ENCODE results near the gene CSH2. TPM values are rescaled to one million over a fixed set of nuclear protein-coding genes. Genes with fewer than 3 reads are reported as not detected.
"Not testable (repeated sequence)": the region's sequence is repeated elsewhere in the genome, so short reads cannot be mapped to it uniquely, and the experiment has no call there.

CSH2 gene
- total and polyA plus RNA-seq, 2 of the 8 experiments (the other 6 are each of a cell fraction or from before 2014, with no cell fraction given) = 0.43 TPM; not detected in 1

DNA sequence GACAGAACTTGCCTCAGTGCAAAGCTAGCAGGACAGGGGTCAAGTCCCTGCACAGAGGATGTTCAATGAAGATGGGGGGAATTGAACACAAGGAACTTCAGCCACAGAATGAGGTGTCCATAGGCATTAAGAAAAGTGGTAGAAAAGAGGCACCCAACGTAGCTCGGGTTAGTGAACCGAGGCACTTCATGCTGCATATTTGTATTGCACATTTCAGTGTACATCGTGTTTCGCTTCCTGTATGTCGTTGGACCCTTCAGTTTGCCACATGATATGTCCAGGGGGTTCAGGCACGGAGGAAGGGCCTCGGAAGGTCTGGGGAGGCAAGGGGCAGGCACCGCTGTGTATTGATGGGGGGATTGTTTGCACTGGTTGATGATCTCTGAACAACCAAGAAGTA is 4.9 kb upstream of the CSH2 start:
- H3K27ac ChIP-seq (ENCODE audit: low read depth, low read length); H4K8ac ChIP-seq (ENCODE audit: extremely low read depth, insufficient read depth, low read length); H4K91ac ChIP-seq (replicated peaks; ENCODE audit: insufficient read length, low read length); H4K20me1 ChIP-seq (replicated peaks in 1 of 2; ENCODE audit: control insufficient read depth in 1 of 2, insufficient read depth in 2 of 2, low read length in 2 of 2); POLR2A ChIA-PET (ENCODE audit: partially characterized antibody); DNase-seq (ENCODE audit: low read depth in 1 of 2, low spot score in 2 of 2); H3K4ac ChIP-seq (replicated peaks; ENCODE audit: insufficient read length, low read depth, low read length); H2BK120ac ChIP-seq (replicated peaks; ENCODE audit: low read depth, low read length); FAIRE-seq; H3K23ac ChIP-seq (ENCODE audit: insufficient read length); H2AK5ac ChIP-seq (ENCODE audit: low read depth, low read length); H2BK20ac ChIP-seq (ENCODE audit: low read length); H3K27me3 ChIP-seq (replicated peaks in 1 of 4; ENCODE audit: control insufficient read depth in 3 of 4, extremely low read depth in 1 of 4, insufficient read depth in 3 of 4, low read length in 3 of 4); H3K4me3 ChIP-seq (ENCODE audit: extremely low read depth in 1 of 4, insufficient read depth in 2 of 4, low read depth in 3 of 4, low read length in 4 of 4); H2BK15ac ChIP-seq (ENCODE audit: low read length); H2BK5ac ChIP-seq (ENCODE audit: low read depth, low read length); H3K4me2 ChIP-seq (ENCODE audit: insufficient read depth in 1 of 2, low read depth in 2 of 2, low read length in 2 of 2); H2BK12ac ChIP-seq (ENCODE audit: low read depth, low read length); H3K79me2 ChIP-seq (ENCODE audit: control insufficient read depth in 1 of 2, insufficient read depth in 2 of 2, low read length in 2 of 2); H3K9me3 ChIP-seq (ENCODE audit: insufficient read depth in 2 of 2, low read depth in 1 of 2, low read length in 1 of 2); H3K36me3 ChIP-seq (ENCODE audit: control insufficient read depth in 2 of 4, insufficient read depth in 4 of 4, low read length in 3 of 4); H2AFZ ChIP-seq (ENCODE audit: low read length); H3K9ac ChIP-seq (replicated peaks in 1 of 4; ENCODE audit: extremely low read depth in 1 of 4, low read depth in 3 of 4, low read length in 3 of 4); H4K5ac ChIP-seq (ENCODE audit: insufficient read length, low read depth, low read length); H3K56ac ChIP-seq (replicated peaks; ENCODE audit: insufficient read length, low read depth, low read length); H3K14ac ChIP-seq (ENCODE audit: insufficient read length); H3K79me1 ChIP-seq (ENCODE audit: low read depth, low read length); H3K18ac ChIP-seq (ENCODE audit: extremely low read depth, low read length); H3K23me2 ChIP-seq (ENCODE audit: low read depth, low read length): not testable (repeated sequence)
- WGBS, 2 experiments (ENCODE audit: extremely low coverage in 1 of 2, insufficient coverage in 1 of 2, insufficient read length in 1 of 2, insufficient replicate concordance in 2 of 2, low coverage in 1 of 2, low lambda C conversion rate in 2 of 2, missing lambda C conversion rate in 1 of 2) = 94% methylated on average over 9 of the region's 9 CpGs; no CpG with 5 or more reads in 1 of the 2 experiments
- CTCF ChIA-PET (ENCODE audit: partially characterized antibody) = interaction anchor here (1.0 to 3.8 kb wide), 6 partner anchors 9 to 40 kb away, joined by 3 to 27 read pairs (median 6); partner anchors contain the start of genes CSHL1 and GH1
- peaks cover 3 to 15% (median 8%) of the 10 kb centered on the region in 4 experiments for H3K4me1 ChIP-seq (replicated peaks in 1 of 4; ENCODE audit: control insufficient read depth in 3 of 4, insufficient read depth in 4 of 4, low read length in 3 of 4)

DNA sequence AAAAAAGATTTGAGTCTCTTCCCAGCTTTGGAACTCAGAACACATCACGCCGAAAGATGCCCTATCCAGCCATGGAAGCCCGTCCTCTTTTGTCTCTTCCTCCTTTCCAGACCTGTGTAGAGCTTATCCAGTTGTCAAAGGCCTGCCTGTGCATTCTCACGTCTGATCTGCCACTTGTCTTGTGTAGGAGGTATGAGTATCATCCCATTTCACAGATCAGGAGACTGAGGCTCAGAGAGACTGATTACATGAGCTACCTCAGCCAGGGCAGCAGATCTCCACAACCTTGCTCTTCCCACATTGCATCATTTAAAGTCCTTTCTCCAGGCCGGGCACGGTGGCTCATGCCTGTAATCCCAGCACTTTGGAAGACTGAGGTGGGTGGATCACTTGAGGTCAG is 1.2 kb upstream of the CSH2 start:
- not testable (repeated sequence) for H3K14ac ChIP-seq (ENCODE audit: insufficient read length); H3K4me2 ChIP-seq (ENCODE audit: insufficient read depth in 1 of 2, low read depth in 2 of 2, low read length in 2 of 2); FAIRE-seq; H4K8ac ChIP-seq (ENCODE audit: extremely low read depth, insufficient read depth, low read length); H2BK120ac ChIP-seq (replicated peaks; ENCODE audit: low read depth, low read length); H3K9ac ChIP-seq (replicated peaks in 1 of 4; ENCODE audit: extremely low read depth in 1 of 4, low read depth in 3 of 4, low read length in 3 of 4); H2BK20ac ChIP-seq (ENCODE audit: low read length); H3K23me2 ChIP-seq (ENCODE audit: low read depth, low read length); H3K23ac ChIP-seq (ENCODE audit: insufficient read length); H3K27ac ChIP-seq (ENCODE audit: low read depth, low read length); H4K91ac ChIP-seq (replicated peaks; ENCODE audit: insufficient read length, low read length); H4K5ac ChIP-seq (ENCODE audit: insufficient read length, low read depth, low read length); H3K4me1 ChIP-seq (replicated peaks in 1 of 4; ENCODE audit: control insufficient read depth in 3 of 4, insufficient read depth in 4 of 4, low read length in 3 of 4); H2AK5ac ChIP-seq (ENCODE audit: low read depth, low read length); H3K36me3 ChIP-seq (ENCODE audit: control insufficient read depth in 2 of 4, insufficient read depth in 4 of 4, low read length in 3 of 4); H2BK5ac ChIP-seq (ENCODE audit: low read depth, low read length); H3K79me1 ChIP-seq (ENCODE audit: low read depth, low read length); H2AFZ ChIP-seq (ENCODE audit: low read length); H3K9me3 ChIP-seq (ENCODE audit: insufficient read depth in 2 of 2, low read depth in 1 of 2, low read length in 1 of 2); H3K27me3 ChIP-seq (replicated peaks in 1 of 4; ENCODE audit: control insufficient read depth in 3 of 4, extremely low read depth in 1 of 4, insufficient read depth in 3 of 4, low read length in 3 of 4); H3K4ac ChIP-seq (replicated peaks; ENCODE audit: insufficient read length, low read depth, low read length); H3K79me2 ChIP-seq (ENCODE audit: control insufficient read depth in 1 of 2, insufficient read depth in 2 of 2, low read length in 2 of 2); DNase-seq (ENCODE audit: low read depth in 1 of 2, low spot score in 2 of 2); H2BK15ac ChIP-seq (ENCODE audit: low read length); H3K4me3 ChIP-seq (ENCODE audit: extremely low read depth in 1 of 4, insufficient read depth in 2 of 4, low read depth in 3 of 4, low read length in 4 of 4); H3K56ac ChIP-seq (replicated peaks; ENCODE audit: insufficient read length, low read depth, low read length); H2BK12ac ChIP-seq (ENCODE audit: low read depth, low read length); H3K18ac ChIP-seq (ENCODE audit: extremely low read depth, low read length); H4K20me1 ChIP-seq (replicated peaks in 1 of 2; ENCODE audit: control insufficient read depth in 1 of 2, insufficient read depth in 2 of 2, low read length in 2 of 2)
- CTCF ChIA-PET (ENCODE audit: partially characterized antibody) = interaction anchor here (0.6 to 1.8 kb wide), 15 partner anchors 8 to 145 kb away, joined by 3 to 10 read pairs (median 3); partner anchors contain the start of gene CSHL1
- 71% methylated on average over 4 of the region's 6 CpGs; no CpG with 5 or more reads in 1 of the 2 experiments for WGBS, 2 experiments (ENCODE audit: extremely low coverage in 1 of 2, insufficient coverage in 1 of 2, insufficient read length in 1 of 2, insufficient replicate concordance in 2 of 2, low coverage in 1 of 2, low lambda C conversion rate in 2 of 2, missing lambda C conversion rate in 1 of 2)
- POLR2A ChIA-PET (ENCODE audit: partially characterized antibody) = interaction anchor here (0.6 kb wide), 1 partner anchor 8 kb away, joined by 4 read pairs; no protein-coding TSS in a partner anchor

Measured in H1 (cell line).